OCI-M2 (cell line): ENCODE results near the gene NTHL1.

Source experiments
- DNase-seq: peaks from one replicate; lab custom pipeline; 2025; ENCODE audit not compliant: unreplicated experiment; lab: John Stamatoyannopoulos, UW

NTHL1 gene

DNA sequence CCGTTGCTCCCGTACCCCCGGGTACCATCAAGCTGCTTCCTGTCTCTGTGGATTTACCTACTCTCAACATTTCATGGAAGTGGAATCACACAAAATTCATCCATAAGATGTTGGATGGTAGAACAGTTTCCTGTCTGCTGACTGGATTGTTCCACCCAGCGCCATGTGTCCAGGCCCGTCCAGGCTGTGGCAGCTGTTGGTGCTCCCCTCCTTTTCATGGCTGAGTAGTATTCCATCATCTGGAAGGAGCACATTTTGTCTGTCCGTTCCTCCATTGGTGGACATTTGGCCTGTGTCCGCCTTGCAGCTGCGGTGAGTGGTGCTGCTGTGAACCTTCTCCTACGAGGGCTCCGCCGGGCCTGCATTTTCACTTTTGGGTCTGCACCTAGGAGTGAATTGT is 18.5 kb upstream of the NTHL1 start:
- no peak for DNase-seq

GRCh38 chr16:2064368-2064945 is 16.8 kb upstream of the NTHL1 start:
- no peak for DNase-seq

DNA sequence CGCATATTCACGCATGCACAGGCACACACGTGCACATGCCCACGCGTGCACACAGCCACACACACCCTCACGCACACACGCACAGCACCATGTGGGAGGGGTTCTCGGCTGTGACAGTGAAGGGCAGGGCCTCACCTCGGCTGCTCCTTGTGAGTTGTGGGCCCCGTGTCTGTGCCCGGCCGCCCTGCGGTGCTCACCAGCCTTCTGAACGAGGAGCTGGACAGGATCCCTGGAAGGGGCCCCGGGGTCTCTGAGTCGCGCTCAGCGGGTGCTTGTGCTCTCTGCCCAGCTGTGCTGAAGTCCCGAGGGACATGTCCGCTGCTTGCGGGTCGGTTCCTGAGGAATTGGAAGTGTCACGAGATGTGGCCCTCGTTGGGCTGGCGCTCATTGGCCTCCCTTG is 16.2 kb upstream of the NTHL1 start:
- DNase-seq: no peak

GRCh38 chr16:2062801-2063200 is 15.2 kb upstream of the NTHL1 start:
- DNase-seq: no peak

- DNase-seq: no peak
Measured at GRCh38 chr16:2061526-2061925, 13.9 kb upstream of the NTHL1 start.

DNA sequence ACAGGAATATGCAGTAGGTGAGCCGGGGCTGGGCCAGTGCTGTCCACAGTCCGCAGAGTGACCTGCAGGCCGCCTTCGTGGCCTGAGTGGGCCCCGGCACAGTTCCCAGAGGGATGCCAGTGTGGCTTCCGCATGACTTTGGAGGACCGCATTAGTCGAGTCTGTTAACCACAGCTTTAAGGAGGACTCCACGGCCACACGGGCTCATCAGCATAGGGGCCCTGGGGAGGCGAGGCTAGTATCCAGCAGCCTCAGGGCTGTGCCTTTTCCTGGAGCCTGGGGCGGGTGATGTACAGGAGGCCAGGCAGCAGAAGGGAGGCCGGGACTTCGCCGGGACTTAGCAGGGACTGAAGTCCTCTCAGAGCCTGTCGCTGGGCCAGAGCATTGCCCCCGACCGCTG is 13.4 kb upstream of the NTHL1 start:
- no peak for DNase-seq

GRCh38 chr16:2060346-2060745 is 12.7 kb upstream of the NTHL1 start:
- no peak for DNase-seq

DNA sequence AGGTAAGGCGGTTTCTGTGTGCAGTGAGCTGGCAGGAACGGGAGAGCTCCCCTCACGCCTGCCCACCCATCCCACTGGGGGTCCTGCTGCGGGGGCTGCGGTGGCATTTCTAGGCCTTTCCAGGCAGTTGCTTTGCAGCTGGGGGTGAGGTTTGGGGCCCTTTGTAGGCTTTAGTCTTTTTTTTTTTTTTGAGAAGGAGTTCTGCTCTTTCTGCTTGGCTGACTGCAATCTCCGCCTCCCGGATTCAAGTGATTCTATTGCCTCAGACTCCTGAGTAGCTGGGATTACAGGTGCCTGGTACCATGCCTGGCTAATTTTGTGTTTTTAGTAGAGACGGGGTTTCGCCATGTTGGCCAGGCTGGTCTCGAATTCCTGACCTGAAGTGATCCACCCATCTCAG is 11.2 kb upstream of the NTHL1 start:
- DNase-seq: no peak

GRCh38 chr16:2058420-2058819 is 10.8 kb upstream of the NTHL1 start:
- DNase-seq: no peak

DNA sequence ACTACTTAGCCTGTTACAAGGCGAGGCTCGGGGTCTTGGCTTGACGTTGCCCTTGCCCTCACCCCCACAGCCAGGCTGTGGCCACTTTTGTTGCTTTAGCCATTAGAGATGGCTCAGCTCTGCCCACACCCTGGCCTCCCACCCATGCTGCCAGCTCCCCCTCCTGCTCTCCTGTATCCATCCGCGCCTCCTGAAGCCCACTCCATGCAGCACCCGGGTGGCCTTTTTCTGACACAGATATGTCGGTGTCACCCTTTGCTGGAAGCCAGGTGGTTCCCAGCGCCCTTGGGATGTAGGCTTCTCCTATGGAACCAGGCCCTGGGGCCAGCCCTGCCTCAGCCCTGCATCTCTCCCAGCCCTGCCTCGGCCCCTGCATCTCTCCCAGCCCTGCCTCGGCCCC is 9.8 kb upstream of the NTHL1 start:
- no peak for DNase-seq

DNA sequence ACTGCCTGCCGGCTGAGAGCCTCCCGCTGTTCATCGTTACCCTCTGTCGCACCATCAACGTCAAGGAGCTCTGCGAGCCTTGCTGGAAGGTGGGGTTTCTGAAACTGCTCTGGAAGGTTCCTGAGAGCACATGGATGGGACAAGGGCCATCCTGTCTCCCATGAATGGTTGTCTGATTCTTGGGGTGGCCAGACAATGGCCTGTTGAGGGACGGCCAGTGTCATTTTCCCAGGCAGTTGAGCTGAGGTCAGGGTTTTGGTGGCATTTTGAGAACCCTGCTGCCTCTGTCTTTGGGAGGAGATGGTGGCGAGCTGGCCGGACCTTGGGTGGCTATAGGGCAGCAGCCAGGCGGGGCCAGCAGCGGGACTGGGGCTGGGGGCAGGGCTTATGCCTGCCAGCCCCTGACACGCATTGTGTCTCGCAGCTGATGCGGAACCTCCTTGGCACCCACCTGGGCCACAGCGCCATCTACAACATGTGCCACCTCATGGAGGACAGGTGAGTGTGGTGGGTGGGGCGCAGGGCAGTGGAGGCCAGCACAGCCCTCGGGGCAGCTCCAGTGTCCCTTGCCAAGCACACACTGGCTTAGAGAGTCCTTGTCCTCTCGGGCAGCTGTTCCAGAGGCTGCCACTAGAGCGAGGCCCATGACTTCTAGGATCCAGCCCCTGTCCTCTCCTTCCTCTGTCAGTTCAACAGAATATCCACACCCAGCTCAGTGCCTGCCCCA is 9.2 kb upstream of the NTHL1 start:
- DNase-seq: no peak

- no peak for DNase-seq
Measured at GRCh38 chr16:2056077-2056476, 8.4 kb upstream of the NTHL1 start.

DNA sequence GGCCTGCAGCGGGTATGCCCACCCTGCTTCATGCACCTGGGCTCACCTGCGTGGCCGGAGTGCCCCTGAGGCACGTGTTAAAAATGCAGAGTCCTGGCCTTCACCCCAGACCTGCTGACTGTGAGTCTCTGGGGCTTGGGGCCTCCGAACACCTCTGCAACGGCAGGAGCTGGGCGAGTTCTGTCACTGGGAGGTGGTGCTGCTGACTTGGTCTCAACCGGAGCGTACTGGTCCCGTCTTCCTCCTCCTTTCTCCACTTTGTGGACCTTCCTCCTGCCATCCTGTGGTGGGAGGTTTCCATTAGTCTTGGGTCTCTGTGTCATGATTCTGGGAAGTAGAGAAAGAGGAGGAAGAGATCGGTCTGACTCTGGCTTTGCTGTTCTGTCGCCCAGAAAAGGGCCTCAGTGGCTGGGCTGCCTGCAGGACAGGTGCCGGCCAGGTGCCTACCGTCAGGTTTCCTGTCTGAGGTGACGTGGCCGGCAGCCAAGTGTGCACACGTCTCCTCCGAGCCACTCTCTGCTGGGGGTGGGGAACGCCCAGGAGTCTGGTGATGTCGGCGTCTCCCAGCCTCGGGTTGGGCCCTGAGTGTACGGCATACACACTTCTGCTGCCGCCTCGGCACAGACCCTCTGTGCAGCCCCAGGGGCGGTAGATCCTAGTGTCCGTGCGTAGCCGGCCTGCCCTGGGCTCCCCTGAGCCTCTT is 7.1 kb upstream of the NTHL1 start:
- no peak for DNase-seq

- no peak for DNase-seq
Measured at GRCh38 chr16:2053897-2054296, 6.3 kb upstream of the NTHL1 start.

GRCh38 chr16:2053211-2053610 is 5.6 kb upstream of the NTHL1 start:
- no peak for DNase-seq

DNA sequence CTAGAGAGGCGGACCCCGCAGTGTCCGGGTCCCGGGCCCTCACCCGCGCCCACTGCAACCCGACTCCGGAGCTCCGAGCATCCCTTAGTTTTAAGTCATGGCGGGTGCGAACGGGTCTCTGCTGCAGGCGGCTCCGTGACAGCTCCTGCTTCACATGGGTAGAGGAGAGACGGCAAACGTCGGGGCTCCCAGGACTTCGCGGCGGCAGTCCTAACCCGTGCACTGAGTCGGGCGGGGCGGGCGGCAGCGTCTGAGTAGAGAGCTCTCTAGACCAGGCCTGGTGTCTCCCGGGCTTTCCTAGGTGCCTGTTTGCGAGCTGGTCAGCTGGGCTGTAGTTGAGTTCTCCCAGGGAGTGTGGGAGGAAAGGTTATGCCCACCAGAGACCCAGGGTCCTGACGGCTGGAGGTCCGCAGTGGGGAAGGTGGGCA is 496 bp upstream of the NTHL1 start:
- no peak for DNase-seq

- DNase-seq: no peak
Measured at GRCh38 chr16:2046893-2047329, 723 bp downstream of the NTHL1 start.

DNA sequence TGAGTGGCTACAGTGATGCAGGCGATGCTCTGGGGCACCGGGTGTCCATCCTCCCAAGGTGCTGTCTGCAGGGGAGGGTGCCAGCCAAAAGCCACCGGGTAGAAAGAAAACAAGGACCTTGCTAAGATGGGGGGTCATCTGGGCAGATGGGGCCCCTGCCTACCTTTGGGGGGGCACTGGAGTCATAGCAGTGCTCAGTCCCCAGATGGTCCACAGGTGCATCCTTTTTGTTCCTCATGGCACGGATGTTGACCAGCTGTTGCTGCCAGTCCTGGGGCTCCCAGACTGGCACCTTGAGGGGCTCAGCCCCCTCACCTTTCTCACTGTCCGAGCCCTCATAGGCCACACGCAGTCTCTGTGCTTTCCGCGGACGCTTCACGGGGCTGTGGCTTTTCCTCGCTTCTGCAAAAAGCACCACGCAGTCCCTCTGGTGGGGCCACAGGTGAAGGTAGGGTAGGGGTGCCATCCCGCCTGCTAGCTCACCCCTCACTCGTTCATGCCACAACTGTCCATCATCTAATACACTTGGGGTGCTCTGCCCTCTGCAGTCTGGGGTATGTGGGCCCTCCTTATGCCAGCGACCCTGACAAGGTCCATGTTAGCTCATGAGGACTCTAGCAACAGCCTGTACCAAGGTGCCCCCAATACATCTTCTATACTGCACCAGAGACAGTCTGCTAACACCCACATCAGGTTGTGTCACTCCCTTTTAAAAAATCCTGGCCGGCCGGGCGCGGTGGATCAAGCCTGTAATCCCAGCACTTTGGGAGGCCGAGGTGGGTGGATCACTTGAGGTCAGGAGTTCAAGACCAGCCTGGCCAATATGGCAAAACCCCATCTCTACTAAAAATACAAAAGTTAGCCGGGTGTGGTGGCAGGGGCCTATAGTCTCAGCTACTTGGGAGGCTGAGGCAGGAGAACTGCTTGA is 1.4 kb downstream of the NTHL1 start:
- no peak for DNase-seq

- no peak for DNase-seq
Measured at GRCh38 chr16:2044541-2044940, 3.1 kb downstream of the NTHL1 start.

- DNase-seq: no peak
Measured at GRCh38 chr16:2043667-2044451, 3.8 kb downstream of the NTHL1 start.
